Esophagus squamous epithelium (tissue), 4 donors: ENCODE measurements around the gene NFS1.

Source experiments
- CTCF ChIP-seq, 6 experiments: fragments of 450-650 bp in 4 of 6; fragments of 200-600 bp in 2 of 6; sonication (generic) in 2 of 6; IDR thresholded peaks; one replicate each; pipeline ENCODE4 v1.5.1; 2016 to 2019; ENCODE audit warnings: antibody characterized with exemption in 6 of 6, mild to moderate bottlenecking in 4 of 6, moderate library complexity in 4 of 6
- POLR2A ChIP-seq, 4 donors: fragments of 450-650 bp; IDR thresholded peaks; one replicate each; pipeline ENCODE4 v1.6.1; 2017; ENCODE audit warnings: antibody characterized with exemption in 4 of 4, mild to moderate bottlenecking in 4 of 4, moderate library complexity in 3 of 4

DNA sequence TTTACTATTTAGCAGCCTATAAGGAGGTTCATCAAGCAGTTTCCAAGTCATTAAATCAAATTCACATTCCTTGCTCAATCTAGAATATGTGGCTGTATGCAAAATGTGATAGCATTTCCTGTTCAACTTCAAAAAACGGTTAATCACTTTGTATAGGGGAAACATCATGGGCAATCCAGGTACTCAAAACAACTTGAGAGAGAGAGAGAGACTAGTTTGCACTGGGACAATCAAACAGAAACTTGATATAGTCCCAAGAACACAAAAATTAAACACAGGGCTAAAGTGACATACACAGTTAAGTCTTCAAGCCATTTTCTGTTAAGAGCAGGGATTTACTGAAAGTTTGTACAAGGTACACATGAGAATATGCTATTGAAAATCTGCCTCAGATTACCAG lies 41.9 kb downstream of the NFS1 start:
- no peak for TF ChIP-seq POLR2A (IDR thresholded peaks at IDR 0.05)
- TF ChIP-seq CTCF (IDR thresholded peaks at IDR 0.05), result no peak
